Pons (tissue), 1 donor: Measurements from ENCODE around the gene ARHGEF10L.
"Not testable (repeated sequence)": the region's sequence is repeated elsewhere in the genome, so short reads cannot be mapped to it uniquely, and the experiment has no call there.

ENCODE experiments used
- DNase-seq: peaks from one replicate; pipeline ENCODE4 v3.0.0-alpha.2; 2016; ENCODE audit warnings: low spot score

Gene ARHGEF10L

DNA sequence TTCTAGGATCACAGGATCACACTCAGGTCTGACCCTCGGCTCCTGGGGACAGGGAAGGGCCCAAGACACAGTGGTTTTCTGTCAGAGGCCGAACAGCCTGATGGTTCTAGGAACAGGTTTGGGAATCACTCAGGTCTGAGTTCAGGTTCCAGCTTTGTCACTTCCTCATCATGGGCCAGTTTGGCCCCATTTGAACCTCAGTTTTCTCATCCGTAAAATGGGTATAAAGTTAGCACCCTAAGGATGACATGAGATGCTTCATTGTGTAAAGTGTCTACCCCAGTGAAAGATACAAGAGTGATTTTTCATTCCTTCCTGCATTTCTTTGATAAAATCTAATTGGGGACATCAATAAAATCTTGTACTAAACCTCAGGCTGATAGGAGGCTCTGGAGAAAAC, 204.4 kb downstream of the ARHGEF10L start:
- DNase-seq, result no peak

- peak; percentile 1 for DNase-seq
Measured at GRCh38 chr1:17744666-17745478, 205.4 kb downstream of the ARHGEF10L start.

DNA sequence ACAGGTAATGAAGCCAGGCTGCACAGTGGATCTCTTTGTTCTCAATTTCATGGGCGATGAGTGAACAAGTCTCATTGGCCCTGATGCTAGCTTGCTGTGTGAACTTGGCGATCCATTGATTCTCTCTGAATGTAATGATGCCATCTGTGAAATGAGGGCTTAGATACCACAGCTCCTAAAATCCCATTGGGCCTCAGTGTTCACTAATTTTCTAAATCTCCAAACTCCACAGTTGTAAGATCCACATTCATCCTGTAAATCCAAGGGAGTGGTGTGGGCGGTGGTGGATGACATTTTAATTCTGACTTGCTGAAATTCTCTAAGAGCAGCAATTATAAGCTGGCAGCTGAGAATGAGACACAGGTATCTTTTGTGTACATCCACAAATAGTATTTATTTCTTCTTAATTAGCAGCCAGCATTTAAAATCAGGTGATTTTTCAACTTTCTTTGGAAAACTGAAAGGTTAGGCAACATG, 206.0 kb downstream of the ARHGEF10L start:
- DNase-seq, result no peak

GRCh38 chr1:17746281-17746680, 206.8 kb downstream of the ARHGEF10L start:
- not testable (repeated sequence) for DNase-seq

GRCh38 chr1:17746920-17747319, 207.4 kb downstream of the ARHGEF10L start:
- DNase-seq, result no peak
